IMR-90 (cell line): ENCODE data around the gene CAPN10. TPM values are rescaled to one million over a fixed set of nuclear protein-coding genes. Genes with fewer than 3 reads are reported as not detected.

Experiments used
- ATAC-seq: fragments of 200-7000 bp; cut with Tn5 transposase; 2 replicates; pipeline ENCODE4 v1.9.1; 2020; ENCODE audit warnings: low read depth, mild to moderate bottlenecking, moderate library complexity
- BruUV-seq: library from RNA; stranded (reverse); fragments of 400-500 nt; replicated peaks from 2 replicates; lab custom pipeline; 2021; lab: Mats Ljungman, UMichigan
- CTCF ChIA-PET: fragments of 300-600 bp; formaldehyde crosslinking; extraction: SDS; loops from one replicate; lab custom pipeline; 2021; ENCODE audit warnings: antibody characterized with exemption; lab: Yijun Ruan, JAX
- POLR2A ChIA-PET: fragments of 300-600 bp; sonication (Branson Sonifier 250); formaldehyde crosslinking; loops from one replicate; lab custom pipeline; 2022; ENCODE audit warnings: antibody characterized with exemption; ENCODE audit not compliant: unreplicated experiment; lab: Charles Lee
- DNase-seq: peaks from one replicate; pipeline ENCODE4 v3.0.0; 2013
- H2AFZ ChIP-seq: replicated peaks from 2 replicates; pipeline ENCODE3; 2013; ENCODE audit warnings: low read length, mild to moderate bottlenecking; ENCODE audit not compliant: poor library complexity
- H2AK5ac ChIP-seq: 2 replicates; pipeline ENCODE4 v1.6.1; 2013; ENCODE audit warnings: low read depth, low read length, inconsistent platforms
- H2AK9ac ChIP-seq: replicated peaks from 2 replicates; pipeline ENCODE3; 2013; ENCODE audit warnings: mild to moderate bottlenecking, low read depth, low read length, moderate library complexity; ENCODE audit not compliant: poor library complexity
- H2BK120ac ChIP-seq: 2 replicates; pipeline ENCODE4 v1.6.1; 2013; ENCODE audit warnings: low read depth, low read length, inconsistent platforms
- H2BK15ac ChIP-seq: 3 replicates; pipeline ENCODE4 v1.6.1; 2013; ENCODE audit warnings: low read depth, low read length, inconsistent platforms
- H2BK20ac ChIP-seq: 2 replicates; pipeline ENCODE4 v1.6.1; 2013; ENCODE audit warnings: low read depth, mild to moderate bottlenecking, inconsistent platforms, low read length, moderate library complexity
- H2BK5ac ChIP-seq: 2 replicates; pipeline ENCODE4 v1.6.1; 2013; ENCODE audit warnings: mild to moderate bottlenecking, low read depth, low read length, inconsistent platforms; ENCODE audit not compliant: poor library complexity, severe bottlenecking
- H3K14ac ChIP-seq: replicated peaks from 2 replicates; pipeline ENCODE4 v1.6.1; 2013; ENCODE audit warnings: low read depth, low read length, inconsistent platforms
- H3K18ac ChIP-seq: 2 replicates; pipeline ENCODE4 v1.6.1; 2013; ENCODE audit warnings: low read depth, low read length, control low read depth
- H3K23ac ChIP-seq: 2 replicates; pipeline ENCODE4 v1.6.1; 2013; ENCODE audit warnings: low read depth, low read length, inconsistent platforms
- H3K27ac ChIP-seq: 2 replicates; pipeline ENCODE4 v1.5.1; 2013; ENCODE audit warnings: mild to moderate bottlenecking, control low read depth, low read length; ENCODE audit not compliant: insufficient read depth
- H3K27me3 ChIP-seq: 2 replicates; pipeline ENCODE4 v1.6.1; 2013; ENCODE audit warnings: low read length; ENCODE audit not compliant: control insufficient read depth, insufficient read depth
- H3K36me3 ChIP-seq: 2 replicates; pipeline ENCODE4 v1.6.1; 2013; ENCODE audit warnings: low read length, mixed read lengths; ENCODE audit not compliant: control insufficient read depth, insufficient read depth
- H3K4ac ChIP-seq: 2 replicates; pipeline ENCODE4 v1.6.1; 2013; ENCODE audit warnings: low read depth, low read length, inconsistent platforms
- H3K4me1 ChIP-seq: 2 replicates; pipeline ENCODE4 v1.6.1; 2013; ENCODE audit warnings: low read length, mixed read lengths; ENCODE audit not compliant: control insufficient read depth, insufficient read depth
- H3K4me2 ChIP-seq: 2 replicates; pipeline ENCODE4 v1.6.1; 2013; ENCODE audit warnings: low read depth, mild to moderate bottlenecking, control low read depth, low read length, moderate library complexity
- H3K4me3 ChIP-seq: 2 replicates; pipeline ENCODE4 v1.5.1; 2013; ENCODE audit warnings: low read depth, mild to moderate bottlenecking, control low read depth, low read length, moderate library complexity; ENCODE audit not compliant: insufficient read depth
- H3K56ac ChIP-seq: 2 replicates; pipeline ENCODE4 v1.6.1; 2013; ENCODE audit warnings: low read length, inconsistent platforms; ENCODE audit not compliant: insufficient read depth; ENCODE audit errors: extremely low read depth
- H3K79me1 ChIP-seq, 2 experiments: 2 replicates each; pipeline ENCODE4 v1.6.1; 2013; ENCODE audit warnings: low read length in 2 of 2, inconsistent platforms in 1 of 2, low read depth in 1 of 2
- H3K9ac ChIP-seq: 2 replicates; pipeline ENCODE4 v1.6.1; 2013; ENCODE audit warnings: low read depth, low read length, control low read depth
- H3K9me1 ChIP-seq: 2 replicates; pipeline ENCODE4 v1.6.1; 2013; ENCODE audit warnings: low read length, inconsistent platforms; ENCODE audit not compliant: insufficient read depth
- H3K9me3 ChIP-seq: 2 replicates; pipeline ENCODE4 v1.6.1; 2013; ENCODE audit warnings: low read length; ENCODE audit not compliant: control insufficient read depth, insufficient read depth
- H4K20me1 ChIP-seq: 2 replicates; pipeline ENCODE4 v1.6.1; 2013; ENCODE audit warnings: low read length, inconsistent platforms; ENCODE audit not compliant: insufficient read depth
- H4K5ac ChIP-seq: 2 replicates; pipeline ENCODE4 v1.6.1; 2013; ENCODE audit warnings: mild to moderate bottlenecking, low read depth, low read length, control low read depth
- H4K8ac ChIP-seq, 2 experiments: 2 replicates each; pipeline ENCODE4 v1.6.1; 2013; ENCODE audit warnings: low read depth in 2 of 2, low read length in 2 of 2, control low read depth in 1 of 2, inconsistent platforms in 1 of 2
- H4K91ac ChIP-seq: 2 replicates; pipeline ENCODE4 v1.6.1; 2013; ENCODE audit warnings: low read depth, low read length, inconsistent platforms; ENCODE audit not compliant: insufficient read depth
- CEBPB ChIP-seq: IDR thresholded peaks from 2 replicates; pipeline ENCODE4 v1.6.1; 2012; ENCODE audit warnings: low read depth, low read length, improper control_type of control experiment
- NFE2L2 ChIP-seq: fragments of 150-350 bp; IDR thresholded peaks from 2 replicates; pipeline ENCODE4 v1.6.1; 2016; ENCODE audit warnings: low read depth, mild to moderate bottlenecking, low read length
- SMC3 ChIP-seq: fragments of 150-350 bp; IDR thresholded peaks from 2 replicates; pipeline ENCODE4 v1.6.1; 2016; ENCODE audit warnings: low read depth, mild to moderate bottlenecking, antibody characterized with exemption, low read length, moderate library complexity
- WGBS, 2 experiments: methylation state at CpG; one replicate each; pipeline versions ENCODE4 v1.1.5 to v1.1.7; 2013; ENCODE audit warnings: missing lambda C conversion rate in 2 of 2; ENCODE audit not compliant: insufficient read length in 1 of 2; ENCODE audit errors: extremely low coverage in 2 of 2; 5-methylcytosine and 5-hydroxymethylcytosine counted together
- dilution Hi-C: fragments of 300-500 bp; cut with HindIII; formaldehyde crosslinking; loops from one replicate; pipeline ENCODE4 v1.14.3; 2018; ENCODE audit warnings: low sequenced_read_pairs; ENCODE audit not compliant: unreplicated experiment
- in situ Hi-C: fragments of 300-500 bp; cut with MboI; formaldehyde crosslinking; loops from 3 replicates; pipeline ENCODE4 v1.14.3; 2019; ENCODE audit warnings: low sequenced_read_pairs, inconsistent platforms, mixed read lengths
- intact Hi-C: fragments of 100-400 bp; cut with micrococcal nuclease; formaldehyde crosslinking; loops from 2 replicates; pipeline ENCODE4 v1.10.0; 2022
- polyA plus RNA-seq, 3 experiments: library from polyadenylated mRNA; depleted of rRNA; stranded (reverse); fragments of >200 nt; gene quantifications; 2 replicates each; pipeline ENCODE4 v1.2.3, GENCODE V29; 2012; ENCODE audit warnings: low replicate concordance in 1 of 3
- total RNA-seq: library from RNA; depleted of rRNA; stranded (reverse); fragments of >200 nt; gene quantifications from 2 replicates; pipeline ENCODE4 v1.2.3, GENCODE V29; 2012

The CAPN10 gene
- total and polyA plus RNA-seq, 2 of the 4 experiments (the other 2 are of a cell fraction): 6.3 to 20.9 TPM

DNA sequence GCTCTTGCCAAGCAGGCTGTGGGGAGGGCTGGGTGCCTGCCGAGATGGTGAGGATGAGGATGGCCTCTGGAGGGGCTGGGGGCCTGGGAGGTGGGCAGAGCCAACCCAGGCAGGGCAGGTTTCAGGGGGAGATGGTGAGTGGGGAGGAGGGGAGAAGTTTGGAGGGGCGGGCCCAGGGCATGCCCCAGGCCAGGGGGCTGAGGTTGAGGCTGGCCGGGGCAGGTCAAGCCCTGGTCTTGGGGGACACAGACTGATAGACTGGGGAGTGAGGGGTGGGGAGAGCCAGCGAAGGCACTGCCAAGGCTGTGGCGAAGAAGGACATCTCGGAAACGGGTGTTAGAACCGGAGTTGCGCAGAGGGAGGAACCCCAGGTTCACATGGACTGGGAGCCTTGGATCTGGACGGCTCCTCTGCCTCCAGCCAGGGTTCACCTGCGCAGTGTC, 12.6 kb downstream of the CAPN10 start:
- H3K27me3 ChIP-seq: no peaks in the 10 kb centered on the region
- no peak for DNase-seq
- ATAC-seq: no peak
- intact Hi-C loops (no loop called here), in situ Hi-C loops (no loop called here), dilution Hi-C loops (no loop called here)
- H2AFZ ChIP-seq: no peak overlapping the region
- no peaks in the 10 kb centered on the region; the same call in 1 of the 2 replicates for H4K20me1 ChIP-seq
- 0 out of 4 replicates have a peak, but pooled peaks cover 0 to under 1% of the 10 kb centered on the region in 2 experiments for H3K79me1 ChIP-seq
- H2AK5ac ChIP-seq: no peak overlapping the region
- H3K56ac ChIP-seq: no peak overlapping the region
- no peaks in the 10 kb centered on the region for H3K9me3 ChIP-seq
- no peak overlapping the region for H3K4ac ChIP-seq
- TF ChIP-seq SMC3: no peak
- TF ChIP-seq NFE2L2: no peak
- no peak for TF ChIP-seq CEBPB
- H3K9ac ChIP-seq: no peak overlapping the region
- H2BK5ac ChIP-seq: no peak overlapping the region
- H3K18ac ChIP-seq: no peak overlapping the region
- no peaks in the 10 kb centered on the region for H3K9me1 ChIP-seq
- no peak overlapping the region for H3K4me2 ChIP-seq
- H4K5ac ChIP-seq: no peak overlapping the region
- H3K14ac ChIP-seq: no peak overlapping the region
- no peak overlapping the region for H2BK15ac ChIP-seq
- H2BK20ac ChIP-seq: no peak overlapping the region
- no peak overlapping the region for H3K27ac ChIP-seq
- H3K4me1 ChIP-seq: no peaks in the 10 kb centered on the region
- no peak overlapping the region for H4K8ac ChIP-seq
- ChIA-PET CTCF (no interaction called here), POLR2A (no interaction called here)
- no peak overlapping the region for H2BK120ac ChIP-seq
- H3K36me3 ChIP-seq: peaks cover 19% of the 10 kb centered on the region
- no peak overlapping the region for H4K91ac ChIP-seq
- no peak overlapping the region for H3K4me3 ChIP-seq
- H3K23ac ChIP-seq: no peak overlapping the region
- H2AK9ac ChIP-seq: no peak overlapping the region
- BruUV-seq: no TSS peak
- 93% methylated on average over 7 of the region's 11 CpGs; no CpG with 5 or more reads in 1 of the 2 experiments for whole genome bisulfite sequencing, 2 experiments
